ENCODE data around the gene MYMK.

The MYMK gene

GRCh38 chr9:133516961-133517350 lies 7.8 kb downstream of the MYMK start:
- Histone ChIP-seq H3K27ac (ENCODE audit: low read depth, low read length, severe bottlenecking) (no peak overlapping the region), H3K9me3 (ENCODE audit: control insufficient read depth, low read length) (no peaks in the 10 kb centered on the region), H3K4me1 (ENCODE audit: control insufficient read depth, insufficient read depth, low read length, poor library complexity, severe bottlenecking) (no peaks in the 10 kb centered on the region), H3K36me3 (ENCODE audit: control insufficient read depth, insufficient read depth, low read length) (no peaks in the 10 kb centered on the region), H3K4me3 (ENCODE audit: extremely low read depth, insufficient read depth, low read length, poor library complexity, severe bottlenecking) (no peak overlapping the region)
- 90 to 97% methylated on average over 9 of the region's 9 CpGs for WGBS, 2 experiments (ENCODE audit: insufficient coverage in 2 of 2)

DNA sequence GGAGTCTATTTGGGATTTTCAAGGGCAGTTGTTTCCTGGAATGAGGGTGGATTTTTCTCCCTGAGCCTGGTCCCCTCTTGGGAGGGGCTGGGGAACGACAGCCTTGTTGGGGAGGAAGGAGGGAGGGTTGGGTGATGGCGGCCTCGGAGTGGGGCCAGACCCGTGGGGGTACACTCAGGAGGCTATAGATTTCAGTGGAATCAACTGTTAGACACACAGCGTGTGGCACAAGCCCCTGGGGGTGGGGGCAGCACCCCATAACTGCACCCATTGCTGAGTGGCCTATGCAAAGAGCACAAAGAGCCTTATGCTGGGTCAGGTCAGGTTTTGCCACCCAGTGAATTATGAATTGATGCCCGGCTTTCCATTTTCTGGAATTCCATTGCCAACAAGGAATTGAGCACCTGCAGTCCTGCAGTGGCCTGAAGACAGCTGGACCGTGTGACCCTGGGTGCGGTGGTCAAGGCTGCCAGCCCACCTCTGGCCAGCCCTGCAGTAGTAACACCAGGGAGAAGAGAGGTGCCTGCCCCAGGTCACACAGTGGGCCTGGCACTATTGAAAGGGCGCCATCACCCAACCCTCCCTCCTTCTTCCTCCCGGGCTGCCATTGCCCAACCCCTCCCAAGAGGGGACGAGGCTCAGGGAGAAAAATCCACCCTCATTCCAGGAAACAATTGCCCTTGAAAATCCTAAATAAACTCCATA lies 8.4 kb downstream of the MYMK start:
- Histone ChIP-seq H3K27ac (ENCODE audit: low read depth, low read length, severe bottlenecking) (no peak overlapping the region), H3K4me3 (ENCODE audit: extremely low read depth, insufficient read depth, low read length, poor library complexity, severe bottlenecking) (no peak overlapping the region), H3K4me1 (ENCODE audit: control insufficient read depth, insufficient read depth, low read length, poor library complexity, severe bottlenecking) (no peaks in the 10 kb centered on the region), H3K9me3 (ENCODE audit: control insufficient read depth, low read length) (no peaks in the 10 kb centered on the region), H3K36me3 (ENCODE audit: control insufficient read depth, insufficient read depth, low read length) (no peaks in the 10 kb centered on the region)
- WGBS, 2 experiments (ENCODE audit: insufficient coverage in 2 of 2) = 90 to 97% methylated on average over 8 to 10 of the region's 11 CpGs

GRCh38 chr9:133515615-133516255 lies 9.0 kb downstream of the MYMK start:
- Histone ChIP-seq H3K4me3 (ENCODE audit: extremely low read depth, insufficient read depth, low read length, poor library complexity, severe bottlenecking) (no peak overlapping the region), H3K36me3 (ENCODE audit: control insufficient read depth, insufficient read depth, low read length) (no peaks in the 10 kb centered on the region), H3K27ac (ENCODE audit: low read depth, low read length, severe bottlenecking) (no peak overlapping the region), H3K9me3 (ENCODE audit: control insufficient read depth, low read length) (no peaks in the 10 kb centered on the region), H3K4me1 (ENCODE audit: control insufficient read depth, insufficient read depth, low read length, poor library complexity, severe bottlenecking) (no peaks in the 10 kb centered on the region)
- WGBS, 2 experiments (ENCODE audit: insufficient coverage in 2 of 2) = 96 to 98% methylated on average over 7 to 16 of the region's 17 CpGs

GRCh38 chr9:133515240-133515610 lies 9.5 kb downstream of the MYMK start:
- 92 to 98% methylated on average over 5 to 10 of the region's 10 CpGs for WGBS, 2 experiments (ENCODE audit: insufficient coverage in 2 of 2)

GRCh38 chr9:133514460-133515239 lies 10.1 kb downstream of the MYMK start:
- 88 to 95% methylated on average over 11 to 14 of the region's 14 CpGs for WGBS, 2 experiments (ENCODE audit: insufficient coverage in 2 of 2)
- Histone ChIP-seq H3K4me3 (ENCODE audit: extremely low read depth, insufficient read depth, low read length, poor library complexity, severe bottlenecking) (no peak overlapping the region), H3K36me3 (ENCODE audit: control insufficient read depth, insufficient read depth, low read length) (no peaks in the 10 kb centered on the region), H3K4me1 (ENCODE audit: control insufficient read depth, insufficient read depth, low read length, poor library complexity, severe bottlenecking) (peaks cover 5% of the 10 kb centered on the region), H3K27ac (ENCODE audit: low read depth, low read length, severe bottlenecking) (no peak overlapping the region), H3K9me3 (ENCODE audit: control insufficient read depth, low read length) (no peaks in the 10 kb centered on the region)

More at GRCh38 chr9:133515240-133515610, 9.5 kb downstream of the MYMK start:
- Histone ChIP-seq H3K9me3 (ENCODE audit: control insufficient read depth, low read length) (no peaks in the 10 kb centered on the region), H3K4me3 (ENCODE audit: extremely low read depth, insufficient read depth, low read length, poor library complexity, severe bottlenecking) (no peak overlapping the region), H3K4me1 (ENCODE audit: control insufficient read depth, insufficient read depth, low read length, poor library complexity, severe bottlenecking) (no peaks in the 10 kb centered on the region), H3K27ac (ENCODE audit: low read depth, low read length, severe bottlenecking) (no peak overlapping the region), H3K36me3 (ENCODE audit: control insufficient read depth, insufficient read depth, low read length) (no peaks in the 10 kb centered on the region)

- Histone ChIP-seq H3K36me3 (ENCODE audit: control insufficient read depth, insufficient read depth, low read length) (no peaks in the 10 kb centered on the region), H3K27ac (ENCODE audit: low read depth, low read length, severe bottlenecking) (no peak overlapping the region), H3K9me3 (ENCODE audit: control insufficient read depth, low read length) (no peaks in the 10 kb centered on the region), H3K4me3 (ENCODE audit: extremely low read depth, insufficient read depth, low read length, poor library complexity, severe bottlenecking) (no peak overlapping the region), H3K4me1 (ENCODE audit: control insufficient read depth, insufficient read depth, low read length, poor library complexity, severe bottlenecking) (peaks cover 17% of the 10 kb centered on the region)
- WGBS, 2 experiments (ENCODE audit: insufficient coverage in 2 of 2) = 90 to 92% methylated on average over 18 to 23 of the region's 28 CpGs
These were observed 11.3 kb downstream of the MYMK start for GRCh38 chr9:133513214-133514100.

DNA sequence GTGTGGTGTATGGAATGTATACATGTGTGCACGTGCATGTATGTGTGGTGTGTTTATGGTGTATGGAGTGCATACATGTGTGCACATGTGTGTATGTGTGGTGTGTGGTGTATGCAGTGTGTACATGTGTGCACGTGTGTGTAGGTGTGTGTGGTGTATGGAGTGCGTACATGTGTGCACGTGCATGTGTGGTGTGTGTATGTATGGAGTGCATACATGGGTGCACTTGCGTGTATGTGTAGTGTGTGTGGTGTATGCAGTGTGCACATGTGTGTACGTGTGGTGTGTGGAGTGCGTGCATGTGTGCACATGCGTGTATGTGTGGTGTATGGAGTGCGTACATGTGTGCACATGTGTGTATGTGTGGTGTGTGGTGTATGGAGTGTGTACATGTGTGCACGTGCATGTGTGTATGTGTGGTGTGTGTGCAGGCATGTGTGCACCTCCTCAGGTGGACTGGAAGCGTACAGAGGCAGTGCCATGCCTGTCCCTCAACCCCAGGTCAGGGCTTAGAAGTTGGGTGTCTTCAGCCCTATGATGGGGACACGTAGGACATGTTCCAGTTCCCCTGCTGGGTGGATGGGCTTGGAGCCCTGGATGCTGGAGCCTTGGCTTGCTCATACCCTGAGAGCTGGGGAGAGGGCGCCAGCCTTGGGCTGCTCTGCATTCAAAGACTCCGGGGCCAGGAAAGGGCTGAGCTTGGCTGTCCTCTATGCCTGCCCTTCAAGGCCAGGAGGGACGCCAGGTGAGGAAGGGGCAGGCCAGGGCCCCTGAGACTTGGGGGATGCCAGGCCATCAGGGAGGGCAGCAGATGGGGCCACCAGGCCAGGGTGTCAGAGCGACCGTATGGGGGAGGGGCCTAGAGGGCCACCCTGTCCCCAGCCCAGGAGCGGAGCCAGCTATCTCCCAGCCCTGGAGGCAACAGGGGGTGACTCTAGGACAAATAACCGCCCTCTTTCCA lies 12.2 kb downstream of the MYMK start:
- H3K4me3 ChIP-seq (ENCODE audit: extremely low read depth, insufficient read depth, low read length, poor library complexity, severe bottlenecking) = no peak overlapping the region
- H3K4me1 ChIP-seq (ENCODE audit: control insufficient read depth, insufficient read depth, low read length, poor library complexity, severe bottlenecking) = peaks cover 18% of the 10 kb centered on the region
- WGBS, 2 experiments (ENCODE audit: insufficient coverage in 2 of 2) = 85 to 90% methylated on average over 19 of the region's 19 CpGs
- H3K27ac ChIP-seq (ENCODE audit: low read depth, low read length, severe bottlenecking) = no peak overlapping the region
- no peaks in the 10 kb centered on the region for H3K9me3 ChIP-seq (ENCODE audit: control insufficient read depth, low read length)
- H3K36me3 ChIP-seq (ENCODE audit: control insufficient read depth, insufficient read depth, low read length) = no peaks in the 10 kb centered on the region

DNA sequence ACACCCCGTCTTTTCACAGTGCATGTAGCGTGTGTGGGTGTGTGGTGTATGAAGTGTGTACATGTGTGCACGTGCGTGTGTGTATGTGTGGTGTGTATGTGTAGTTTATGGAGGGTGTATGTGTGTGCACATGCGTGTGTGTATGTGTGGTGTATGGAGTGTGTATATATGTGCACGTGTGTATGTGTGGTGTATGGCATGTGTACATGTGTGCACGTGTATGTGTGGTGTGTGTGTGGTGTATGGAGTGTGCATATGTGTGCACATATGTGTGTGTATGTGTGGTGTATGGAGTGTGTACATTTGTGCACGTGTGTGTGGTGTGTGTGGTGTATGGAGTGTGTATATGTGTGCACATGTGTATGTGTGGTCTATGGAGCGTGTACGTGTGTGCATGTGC lies 13.2 kb downstream of the MYMK start:
- H3K4me3 ChIP-seq (ENCODE audit: extremely low read depth, insufficient read depth, low read length, poor library complexity, severe bottlenecking) = no peak overlapping the region
- H3K36me3 ChIP-seq (ENCODE audit: control insufficient read depth, insufficient read depth, low read length) = no peaks in the 10 kb centered on the region
- H3K4me1 ChIP-seq (ENCODE audit: control insufficient read depth, insufficient read depth, low read length, poor library complexity, severe bottlenecking) = peaks cover 22% of the 10 kb centered on the region
- H3K27ac ChIP-seq (ENCODE audit: low read depth, low read length, severe bottlenecking) = no peak overlapping the region
- 88 to 91% methylated on average over 10 of the region's 10 CpGs for WGBS, 2 experiments (ENCODE audit: insufficient coverage in 2 of 2)
- no peaks in the 10 kb centered on the region for H3K9me3 ChIP-seq (ENCODE audit: control insufficient read depth, low read length)

- Histone ChIP-seq H3K4me3 (ENCODE audit: extremely low read depth, insufficient read depth, low read length, poor library complexity, severe bottlenecking) (no peak overlapping the region), H3K27ac (ENCODE audit: low read depth, low read length, severe bottlenecking) (no peak overlapping the region), H3K9me3 (ENCODE audit: control insufficient read depth, low read length) (no peaks in the 10 kb centered on the region), H3K36me3 (ENCODE audit: control insufficient read depth, insufficient read depth, low read length) (no peaks in the 10 kb centered on the region), H3K4me1 (ENCODE audit: control insufficient read depth, insufficient read depth, low read length, poor library complexity, severe bottlenecking) (peaks cover 24% of the 10 kb centered on the region)
- 90 to 92% methylated on average over 22 to 27 of the region's 27 CpGs for WGBS, 2 experiments (ENCODE audit: insufficient coverage in 2 of 2)
These were observed 13.7 kb downstream of the MYMK start for GRCh38 chr9:133510926-133511505.
